HG03066 (cell line): ENCODE results near the gene TAB3.
A peak's percentile ranks its signal among the peaks of the same experiment; 100 is the strongest.
"Not testable (repeated sequence)": the region's sequence is repeated elsewhere in the genome, so short reads cannot be mapped to it uniquely, and the experiment has no call there.

Experiments
- ATAC-seq: cut with Tn5 transposase; IDR thresholded peaks from one replicate; pipeline ENCODE4 v1.9.1; 2021; ENCODE audit warnings: low read depth; ENCODE audit not compliant: unreplicated experiment

The TAB3 gene

DNA sequence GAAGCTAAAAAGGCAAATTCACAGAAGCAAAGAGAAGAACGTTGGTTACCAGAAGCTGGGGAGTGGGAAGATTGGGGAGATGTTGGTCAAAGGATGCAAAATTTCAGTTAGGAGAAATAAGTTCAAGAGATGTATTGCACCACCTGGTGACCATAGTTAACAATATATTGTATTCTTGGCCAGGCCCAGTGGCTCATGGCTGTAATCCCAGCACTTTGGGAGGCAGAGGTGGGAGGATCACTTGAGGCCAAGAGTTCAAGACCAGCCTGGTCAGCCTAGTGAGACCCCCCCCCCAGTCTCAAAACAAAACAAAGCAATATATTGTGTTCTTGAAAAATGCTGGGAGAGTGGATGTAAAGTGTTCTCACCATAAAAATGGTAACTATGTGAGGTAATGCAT lies 67.9 kb downstream of the TAB3 start:
- no peak for ATAC-seq

DNA sequence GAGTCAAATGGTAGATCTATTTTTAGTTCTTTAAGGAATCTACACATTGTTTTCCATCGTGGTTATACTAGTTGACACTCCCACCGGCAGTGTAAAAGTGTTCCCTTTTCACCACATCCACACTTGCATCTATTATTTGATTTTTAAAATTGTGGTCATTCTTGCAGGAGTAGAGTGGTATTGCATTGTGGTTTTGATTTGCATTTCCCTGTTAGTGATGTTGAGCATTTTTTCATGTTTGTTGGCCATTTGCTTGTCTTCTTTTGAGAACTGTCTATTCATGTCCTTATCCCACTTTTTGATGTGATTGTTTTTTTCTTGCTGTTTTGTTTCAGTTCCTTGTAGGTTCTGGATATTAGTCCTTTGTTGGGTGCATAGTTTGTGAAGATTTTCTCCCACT lies 70.0 kb downstream of the TAB3 start:
- ATAC-seq = no peak

DNA sequence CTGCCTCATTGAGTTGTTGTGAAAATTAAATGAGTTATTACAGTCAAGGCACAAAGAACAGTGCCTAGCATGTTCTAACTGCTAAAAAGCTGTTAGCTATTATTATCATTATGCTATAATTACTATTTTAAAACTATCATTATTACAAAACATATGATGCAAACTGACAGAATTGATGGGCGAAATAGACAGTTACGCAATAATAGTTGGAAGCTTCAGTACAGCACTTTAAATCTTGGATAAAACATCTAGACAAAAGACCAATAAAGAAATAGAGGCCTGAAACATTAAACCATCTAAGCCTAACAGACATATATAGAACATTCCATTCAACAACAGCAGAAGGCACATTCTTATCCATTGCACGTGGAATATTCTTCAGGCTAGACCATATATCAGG lies 73.0 kb downstream of the TAB3 start:
- no peak for ATAC-seq

DNA sequence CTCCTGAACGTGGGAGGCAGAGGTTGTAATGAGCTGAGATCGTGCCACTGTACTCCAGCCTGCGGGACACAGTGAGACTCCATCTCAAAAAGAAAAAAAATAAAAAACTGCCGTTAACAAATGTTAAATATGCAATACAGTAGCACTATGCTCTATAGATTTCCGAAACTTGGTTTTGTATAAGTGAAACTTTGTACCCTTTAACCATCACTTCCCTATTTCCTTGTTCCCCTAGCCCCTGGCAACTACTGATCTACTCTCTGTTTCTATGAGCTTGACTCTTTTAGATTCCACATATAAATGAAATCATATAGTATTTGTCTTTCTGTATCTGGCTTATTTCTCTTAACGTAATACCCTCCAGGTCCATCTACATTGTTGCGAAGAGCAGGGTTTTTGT lies 74.1 kb downstream of the TAB3 start:
- ATAC-seq = no peak

DNA sequence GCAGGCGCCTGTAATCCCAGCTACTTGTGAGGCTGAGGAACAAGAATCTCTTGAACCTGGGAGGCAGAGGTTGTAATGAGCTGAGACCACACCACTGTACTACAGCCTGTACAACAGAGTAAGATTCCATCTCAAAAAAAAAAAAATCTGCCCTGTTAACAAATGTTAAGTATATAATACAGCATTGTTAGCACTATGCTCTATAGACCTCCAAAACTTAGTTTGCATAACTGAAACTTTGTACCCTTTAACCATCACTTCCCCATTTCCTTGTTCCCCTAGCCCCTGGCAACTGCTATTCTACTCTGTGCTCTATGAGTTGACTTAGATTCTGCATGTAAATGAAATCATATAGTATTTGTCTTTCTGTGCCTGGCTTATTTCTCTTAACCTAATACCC lies 76.7 kb downstream of the TAB3 start:
- peak; percentile 93 for ATAC-seq

DNA sequence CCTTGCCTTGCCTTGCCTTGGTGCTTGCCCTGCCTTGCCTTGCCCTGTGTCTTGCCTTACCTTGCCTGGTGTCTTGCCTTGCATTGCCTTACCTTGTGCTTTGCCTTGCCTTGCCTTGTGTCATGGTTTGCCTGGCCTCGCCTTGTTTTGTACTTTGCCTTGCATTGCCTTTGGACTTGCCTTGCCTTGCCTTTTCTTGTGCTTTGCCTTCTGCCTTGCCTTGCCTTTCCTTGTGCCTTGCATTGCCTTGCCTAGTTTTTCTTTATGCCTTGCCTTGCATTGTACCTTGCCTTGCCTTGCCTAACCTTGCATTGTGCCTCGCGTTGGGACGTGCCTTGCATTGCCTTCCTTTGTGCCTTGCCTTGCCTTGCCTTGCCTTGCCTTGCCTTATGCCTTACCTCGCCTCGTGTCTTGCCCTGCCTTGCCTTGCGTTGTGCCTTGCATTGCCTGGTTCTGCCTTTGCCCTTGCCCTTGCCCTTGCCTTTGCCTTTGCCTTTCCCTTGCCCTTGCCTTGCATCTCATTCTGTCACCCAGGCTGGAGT lies 82.8 kb downstream of the TAB3 start:
- ATAC-seq = no peak

DNA sequence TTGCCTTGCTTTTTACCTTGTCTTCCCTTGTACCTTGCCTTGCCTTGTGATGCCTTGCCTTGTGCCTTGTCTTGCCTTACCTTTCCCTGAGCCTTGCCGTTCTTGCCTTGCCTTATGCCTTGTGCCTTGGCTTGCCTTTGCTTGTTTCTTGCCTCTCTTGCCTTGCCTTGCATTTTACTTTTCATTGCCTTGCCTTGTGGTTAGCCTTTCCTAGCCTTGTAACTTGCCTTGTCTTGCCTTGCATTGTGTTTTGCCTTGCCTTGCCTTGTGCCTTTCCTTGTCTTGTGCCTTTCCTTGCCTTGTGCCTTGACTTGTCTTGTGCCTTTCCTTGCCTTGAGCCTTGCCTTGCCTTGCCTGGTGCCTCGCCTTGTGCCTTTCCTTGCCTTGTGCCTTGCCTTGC lies 84.6 kb downstream of the TAB3 start:
- no peak for ATAC-seq

DNA sequence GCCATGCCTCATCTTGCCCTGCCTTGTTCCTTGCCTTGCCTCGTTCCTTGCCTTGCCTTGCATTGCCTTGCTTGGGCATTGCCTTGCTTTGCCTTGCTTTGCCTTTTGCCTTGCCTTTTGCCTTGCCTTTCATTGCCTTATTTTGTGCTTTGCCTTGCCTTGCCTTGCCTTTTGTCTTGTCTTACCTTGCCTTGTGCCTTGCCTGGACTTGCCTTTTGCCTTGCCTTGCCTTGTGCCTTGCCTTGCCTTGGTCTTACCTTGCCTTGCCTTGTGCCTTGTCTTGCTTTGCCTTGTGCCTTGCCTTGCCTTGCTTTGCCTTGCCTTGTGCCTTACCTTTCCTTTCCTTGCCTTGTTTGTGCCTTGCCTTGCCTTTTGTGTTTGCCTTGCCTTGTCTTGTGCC lies 88.2 kb downstream of the TAB3 start:
- ATAC-seq = no peak

DNA sequence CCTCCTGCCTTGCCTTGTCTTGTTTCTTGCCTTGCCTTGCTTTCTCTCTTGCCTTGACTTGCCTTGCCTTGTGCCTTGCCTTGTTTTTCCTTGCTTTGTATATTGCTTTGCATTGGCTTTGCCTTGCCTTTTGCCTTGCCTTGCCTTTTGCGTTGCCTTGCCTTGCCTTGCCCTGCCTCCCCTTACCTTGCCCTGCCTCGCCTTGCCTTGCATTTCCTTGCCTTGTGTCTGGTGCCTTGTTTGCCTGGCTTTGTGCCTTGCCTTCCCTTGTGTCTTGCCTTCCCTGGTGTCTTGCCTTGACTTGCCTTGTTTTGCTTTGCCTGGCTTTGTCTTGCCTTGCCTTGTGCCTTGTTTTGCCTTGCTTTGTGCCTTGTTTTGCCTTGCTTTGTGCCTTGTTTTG lies 89.7 kb downstream of the TAB3 start:
- ATAC-seq = no peak

DNA sequence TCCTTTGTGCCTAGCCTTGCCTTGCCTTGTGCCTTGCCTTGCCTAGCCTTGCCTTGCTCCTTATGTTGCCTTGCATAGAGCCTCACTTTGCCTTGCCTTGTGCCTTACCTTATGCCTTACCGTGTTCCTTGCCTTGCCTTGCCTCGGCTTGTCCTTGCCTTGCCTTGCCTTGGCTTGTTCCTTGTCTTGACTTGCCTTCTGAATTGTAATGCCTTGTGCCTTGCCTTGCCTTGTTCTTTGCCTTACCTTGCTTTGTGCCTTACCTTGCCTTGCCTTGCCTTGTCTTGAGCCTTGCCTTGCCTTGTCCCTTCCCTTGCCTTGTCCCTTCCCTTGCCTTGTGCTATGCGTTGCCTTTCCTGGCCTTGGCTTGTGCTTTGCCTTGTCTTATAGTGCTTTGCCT lies 90.2 kb downstream of the TAB3 start:
- ATAC-seq = no peak

DNA sequence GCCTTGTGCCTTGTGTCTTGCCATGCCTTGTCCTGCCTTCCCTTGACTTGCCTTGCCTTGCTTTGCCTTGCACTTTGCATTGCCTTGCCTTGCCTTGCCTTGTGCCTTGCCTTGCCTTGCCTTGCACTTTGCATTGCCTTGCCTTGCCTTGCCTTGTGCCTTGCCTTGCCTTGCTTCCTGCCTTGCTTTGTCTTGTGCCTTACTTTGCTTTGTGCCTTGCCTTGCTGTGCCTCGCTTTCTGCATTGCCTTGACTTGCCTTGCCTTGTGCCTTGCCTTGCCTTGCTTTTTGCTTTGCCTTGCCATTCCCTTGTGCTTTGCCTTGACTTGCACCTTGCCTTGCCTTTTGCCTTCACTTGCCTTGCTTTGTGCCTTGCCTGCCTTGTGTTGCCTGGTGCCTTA lies 91.8 kb downstream of the TAB3 start:
- ATAC-seq = not testable (repeated sequence)

DNA sequence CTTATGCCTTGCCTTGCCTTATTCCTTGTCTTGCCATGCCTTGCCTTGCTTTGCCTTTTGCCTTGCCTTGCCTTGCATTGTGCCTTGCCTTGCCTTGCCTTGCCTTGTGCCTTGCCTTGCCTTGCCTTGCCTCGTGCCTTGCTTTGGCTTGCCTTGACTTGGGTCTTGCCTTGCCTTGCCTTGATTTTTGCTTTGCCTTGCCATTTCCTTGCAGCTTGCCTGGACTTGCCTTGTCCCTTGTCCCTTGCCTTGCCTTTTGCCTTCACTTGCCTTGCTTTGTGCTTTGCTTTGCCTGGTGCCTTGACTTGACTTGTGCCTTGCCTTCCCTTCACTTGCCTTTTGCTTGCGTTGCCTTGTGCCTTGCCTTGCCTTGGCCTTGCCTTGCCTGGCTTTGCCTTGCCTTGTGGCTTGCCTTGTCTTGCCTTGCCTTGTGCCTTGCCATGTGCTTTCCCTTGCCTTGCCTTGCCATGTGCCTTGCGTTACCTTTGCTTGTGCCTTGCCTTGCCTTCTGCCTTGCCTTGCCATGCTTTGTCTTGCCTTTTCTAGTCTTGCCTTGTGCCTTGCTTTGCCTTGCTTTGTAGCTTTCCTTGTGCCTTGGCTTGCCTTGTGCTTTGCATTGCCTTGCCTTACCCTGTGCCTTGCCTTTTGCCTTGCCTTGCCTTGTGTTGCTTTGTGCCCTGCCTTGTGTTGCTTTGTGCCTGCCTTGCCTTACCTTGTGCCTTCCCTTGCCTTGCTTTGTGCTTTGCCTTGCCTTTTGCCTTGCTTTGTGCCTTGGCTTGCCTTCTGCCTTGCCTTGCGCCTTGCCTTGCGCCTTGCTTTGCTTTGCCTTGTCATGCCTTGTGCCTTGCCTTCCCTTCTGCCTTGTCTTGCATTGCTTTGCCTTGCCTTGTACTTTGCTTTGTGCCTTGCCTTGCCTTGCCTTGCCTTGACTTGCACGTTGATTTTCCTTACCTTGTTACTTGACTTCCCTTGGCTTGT lies 92.8 kb downstream of the TAB3 start:
- ATAC-seq = no peak

DNA sequence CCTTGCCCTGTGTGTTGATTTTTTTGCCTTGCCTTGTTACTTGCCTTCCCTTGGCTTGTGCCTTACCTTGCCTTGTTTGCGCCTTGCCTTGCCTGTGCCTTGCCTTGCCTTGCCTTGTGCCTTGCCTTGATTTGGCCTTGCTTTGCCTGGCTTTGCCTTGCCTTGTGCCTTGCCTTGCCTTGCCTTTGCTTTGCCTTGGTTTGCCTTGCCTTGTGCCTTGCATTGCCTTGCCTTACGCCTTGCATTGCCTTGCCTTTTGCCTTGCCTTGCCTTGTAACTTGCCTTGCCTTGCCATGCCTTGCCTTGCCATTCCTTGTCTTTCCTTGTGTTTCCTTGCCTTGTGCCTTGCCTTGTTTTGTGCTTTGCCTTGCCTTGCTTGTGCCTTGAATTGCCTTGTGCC lies 94.6 kb downstream of the TAB3 start:
- no peak for ATAC-seq

DNA sequence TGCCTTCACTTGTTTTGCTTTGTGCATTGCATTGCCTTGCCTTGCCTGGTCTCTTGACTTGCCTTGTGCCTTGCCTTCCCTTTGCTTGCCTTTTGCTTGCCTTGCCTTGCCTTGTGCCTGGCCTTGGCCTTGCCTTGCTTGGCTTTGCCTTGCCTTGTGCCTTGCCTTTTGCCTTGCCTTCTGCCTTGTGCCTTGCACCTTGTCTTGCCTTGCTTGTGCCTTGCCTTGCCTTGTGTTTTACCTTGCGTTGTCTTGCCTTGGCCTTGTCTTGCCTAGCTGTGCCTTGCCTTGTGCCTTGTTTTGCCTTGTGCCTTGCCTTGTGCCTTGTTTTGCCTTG lies 95.3 kb downstream of the TAB3 start:
- no peak for ATAC-seq

DNA sequence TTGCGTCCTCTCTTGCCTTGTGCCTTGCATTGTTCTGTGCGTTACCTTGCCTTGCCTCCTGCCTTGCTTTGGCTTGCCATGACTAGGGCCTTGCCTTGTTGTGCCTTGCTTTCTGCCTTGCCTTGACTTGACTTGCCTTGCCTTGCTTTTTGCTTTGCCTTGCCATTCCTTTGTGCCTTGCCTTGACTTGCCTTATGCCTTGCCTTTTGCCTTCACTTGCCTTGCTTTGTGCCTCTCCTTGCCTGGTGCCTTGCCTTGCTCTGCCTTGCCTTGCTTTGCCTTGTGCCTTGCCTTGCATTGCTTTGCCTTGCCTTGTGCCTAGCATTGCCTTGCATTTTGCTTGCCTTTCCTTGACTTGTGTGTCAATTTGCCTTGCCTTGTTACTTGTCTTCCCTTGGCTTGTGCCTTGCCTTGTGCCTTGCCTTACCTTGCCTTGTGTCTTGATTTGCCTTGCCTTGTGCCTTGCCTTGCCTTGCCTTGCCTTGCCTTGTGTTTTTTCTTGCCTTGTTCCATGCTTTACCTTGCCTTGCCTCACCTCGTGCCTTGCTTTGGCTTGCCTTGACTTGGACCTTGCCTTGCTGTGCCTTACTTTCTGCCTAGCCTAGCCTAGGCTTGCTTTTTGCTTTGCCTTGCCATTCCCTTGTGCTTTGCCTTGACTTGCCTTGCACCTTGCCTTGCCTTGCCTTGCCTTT lies 95.8 kb downstream of the TAB3 start:
- no peak for ATAC-seq

DNA sequence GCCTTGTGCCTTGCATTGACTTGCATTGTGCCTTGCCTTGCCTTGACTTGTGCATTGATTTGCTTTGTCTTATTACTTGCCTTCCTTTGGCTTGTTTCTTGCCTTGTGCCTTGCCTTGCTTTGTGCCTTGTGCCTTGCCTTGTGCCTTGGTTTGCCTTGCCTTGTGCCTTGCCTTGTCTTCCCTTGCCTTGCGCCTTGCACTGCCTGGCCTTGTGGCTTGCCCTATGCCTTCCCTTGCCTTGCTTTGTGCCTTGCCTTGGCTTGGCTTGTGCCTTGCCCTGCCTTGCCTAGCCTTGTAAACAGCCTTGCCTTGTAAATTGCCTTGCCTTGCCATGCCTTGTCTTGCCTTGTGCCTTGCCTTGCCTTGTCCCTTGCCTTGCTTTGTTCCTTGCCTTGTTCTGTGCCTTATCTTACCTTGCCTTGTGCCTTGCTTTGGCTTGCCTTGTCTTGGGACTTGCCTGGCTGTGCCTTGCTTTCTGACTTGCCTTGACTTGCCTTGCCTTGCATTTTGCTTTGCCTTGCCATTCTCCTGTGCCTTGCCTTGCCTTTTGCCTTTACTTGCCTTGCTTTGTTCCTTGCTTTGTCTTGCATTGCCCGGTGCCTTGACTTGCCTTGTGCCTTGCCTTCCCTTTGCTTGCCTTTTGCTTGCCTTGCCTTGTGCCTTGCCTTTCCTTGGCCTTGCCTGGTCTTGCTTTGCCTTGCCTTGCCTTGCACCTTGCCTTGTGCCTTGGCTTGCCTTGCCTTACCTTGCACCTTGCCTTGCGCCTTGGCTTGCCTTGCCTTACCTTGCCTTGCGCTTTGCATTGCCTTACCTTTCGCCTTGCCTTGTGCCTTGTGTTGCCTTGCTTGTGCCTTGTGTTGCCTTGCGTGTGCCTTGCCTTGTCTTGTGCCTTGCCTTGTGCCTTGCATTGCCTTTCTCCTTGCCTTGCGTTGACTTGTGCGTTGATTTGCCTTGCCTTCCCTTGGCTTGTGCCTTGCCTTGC lies 97.5 kb downstream of the TAB3 start:
- ATAC-seq = no peak

DNA sequence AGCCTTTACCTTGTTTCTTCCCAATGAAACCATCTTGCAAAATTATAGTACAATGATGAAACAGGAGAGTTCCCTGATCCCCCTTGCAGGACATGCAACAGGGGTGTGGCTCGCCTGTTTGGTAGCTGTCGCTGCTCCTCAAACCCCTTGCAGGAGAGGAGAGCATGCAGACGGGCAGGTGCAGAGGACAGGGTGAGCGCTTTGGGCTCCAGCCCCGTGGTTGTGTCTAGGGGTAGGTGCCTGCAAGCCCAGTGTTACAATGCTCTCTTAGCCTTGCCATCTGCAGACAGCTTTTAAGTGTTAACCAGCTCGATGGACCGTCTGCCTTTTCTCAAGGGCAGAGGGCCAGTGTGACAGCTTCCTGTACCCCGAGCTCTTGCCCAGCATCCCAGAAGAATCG lies 102.0 kb downstream of the TAB3 start:
- ATAC-seq = no peak

DNA sequence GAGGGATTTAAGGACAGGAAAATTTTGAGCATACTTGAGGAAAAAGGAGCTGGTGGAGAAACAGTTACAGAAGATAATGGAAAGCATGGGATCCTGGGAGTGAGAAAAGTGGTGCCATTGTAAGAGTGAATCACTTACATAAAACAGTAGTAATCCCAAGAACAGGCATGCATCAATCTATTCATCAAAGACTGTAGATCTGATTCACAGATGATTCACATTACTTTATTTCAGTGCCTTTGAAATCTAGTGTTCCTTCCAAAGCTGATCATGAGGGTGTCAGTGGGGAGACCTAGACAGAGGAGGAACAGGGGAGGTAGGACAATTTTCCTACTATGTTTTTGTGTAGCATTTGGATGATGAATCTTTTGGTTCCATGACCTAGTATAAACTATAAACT lies 102.7 kb downstream of the TAB3 start:
- ATAC-seq = no peak

DNA sequence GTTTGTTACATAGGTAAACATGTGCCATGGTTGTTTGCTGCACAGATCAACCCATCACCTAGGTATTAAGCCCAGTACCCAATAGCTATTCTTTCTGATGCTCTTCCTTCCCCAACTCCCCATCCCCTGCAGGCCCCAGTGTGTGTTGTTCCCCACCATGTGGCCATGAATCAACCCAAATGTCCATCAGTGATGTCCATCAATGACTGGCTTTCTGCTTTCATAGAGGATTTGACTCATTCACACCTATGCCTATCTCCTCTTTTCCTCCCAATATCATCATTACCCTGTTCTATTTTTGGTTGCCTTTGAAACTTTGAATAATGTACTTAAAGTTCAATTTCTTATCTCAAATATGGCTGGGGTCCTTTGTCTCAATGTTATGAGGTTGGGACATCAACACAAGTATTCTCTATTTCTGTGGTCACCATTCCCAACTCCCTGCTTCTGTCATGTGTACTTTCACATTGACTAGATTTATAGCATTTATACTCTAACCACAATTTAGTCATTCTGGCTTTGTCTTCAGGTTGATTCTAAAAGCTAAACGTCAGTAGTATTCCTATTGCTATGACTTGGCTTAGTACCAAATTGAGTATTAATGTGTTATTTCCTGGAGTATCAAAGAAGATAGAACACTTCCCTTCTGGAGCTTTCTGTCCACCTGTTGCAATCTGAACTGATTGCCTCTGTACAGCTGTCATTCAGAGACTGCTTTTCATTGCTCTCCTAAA lies 107.2 kb downstream of the TAB3 start:
- ATAC-seq = no peak

DNA sequence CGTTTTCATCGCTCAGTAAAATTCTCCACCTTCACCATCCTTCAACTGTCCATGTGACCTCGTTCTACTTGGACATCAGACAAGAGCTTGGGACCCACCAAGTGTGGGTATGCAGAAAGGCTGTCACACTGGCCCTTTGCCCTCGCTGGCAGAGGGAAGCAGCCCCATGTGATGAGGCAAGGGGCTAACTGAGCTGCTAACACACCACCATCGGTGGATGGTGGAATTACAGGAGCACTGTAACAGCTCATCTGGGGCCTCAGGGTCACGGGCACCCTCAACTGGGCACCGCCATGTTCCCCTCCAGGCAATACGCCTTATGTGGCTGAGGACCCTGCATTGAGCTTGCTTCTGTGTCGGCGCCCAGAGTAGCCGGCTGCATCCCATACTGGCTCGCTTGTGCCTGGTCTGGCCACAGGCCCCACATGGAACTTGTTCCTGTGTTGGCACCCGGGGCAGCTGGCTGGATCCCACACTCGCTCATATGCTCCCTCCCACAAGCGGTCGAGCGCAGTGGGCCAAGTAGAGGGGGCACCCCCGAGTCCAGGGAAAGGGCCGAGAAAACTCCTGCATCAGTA lies 109.5 kb downstream of the TAB3 start:
- no peak for ATAC-seq
